ENCODE data around the gene LRRC45.
"Not testable (repeated sequence)": the region's sequence is repeated elsewhere in the genome, so short reads cannot be mapped to it uniquely, and the experiment has no call there.

The LRRC45 gene

GRCh38 chr17:82022981-82023446 lies at the start of gene LRRC45:
Gene LRRC45, plus strand, starts transcription at chr17:82023305. Its CDS starts 339 bp downstream, at chr17:82023644.
- DNase-seq: peak; percentile 100

GRCh38 chr17:81973432-81973831 lies 49.7 kb upstream of the LRRC45 start:
- DNase-seq: no peak

- DNase-seq: no peak
These were observed 46.5 kb upstream of the LRRC45 start for GRCh38 chr17:81976332-81977210.

GRCh38 chr17:81977211-81977808 lies 45.8 kb upstream of the LRRC45 start, which contains the start of gene ASPSCR1:
Gene ASPSCR1, plus strand, starts transcription at chr17:81977629. Its CDS starts 18 bp downstream, at chr17:81977647.
- peak; percentile 80 for DNase-seq

- no peak for DNase-seq
These were observed 44.4 kb upstream of the LRRC45 start for GRCh38 chr17:81978524-81979298.

GRCh38 chr17:81980122-81980521 lies 43.0 kb upstream of the LRRC45 start:
- DNase-seq: no peak

- DNase-seq: no peak
These were observed 42.3 kb upstream of the LRRC45 start for GRCh38 chr17:81980707-81981343.

GRCh38 chr17:81981511-81981910 lies 41.6 kb upstream of the LRRC45 start:
- DNase-seq: not testable (repeated sequence)

GRCh38 chr17:81983011-81983638 lies 40.0 kb upstream of the LRRC45 start:
- DNase-seq: no peak

- DNase-seq: no peak
These were observed 39.3 kb upstream of the LRRC45 start for GRCh38 chr17:81983639-81984373.

- no peak for DNase-seq
These were observed 38.2 kb upstream of the LRRC45 start for GRCh38 chr17:81984773-81985410.

- no peak for DNase-seq
These were observed 36.5 kb upstream of the LRRC45 start for GRCh38 chr17:81986606-81987005.

GRCh38 chr17:81987161-81987770 lies 35.8 kb upstream of the LRRC45 start:
- no peak for DNase-seq

GRCh38 chr17:81990836-81991683 lies 32.0 kb upstream of the LRRC45 start:
- DNase-seq: no peak

- no peak for DNase-seq
These were observed 31.3 kb upstream of the LRRC45 start for GRCh38 chr17:81991684-81992305.

- DNase-seq: no peak
These were observed 30.6 kb upstream of the LRRC45 start for GRCh38 chr17:81992306-81993102.

GRCh38 chr17:81993729-81994592 lies 29.1 kb upstream of the LRRC45 start:
- DNase-seq: no peak
